Activated CD4-positive, alpha-beta T cell treated with anti-CD3 and anti-CD28 coated beads, Interleukin-2, amount 50 U/mL, for 48 hours (primary cell): ENCODE measurements around the gene RPS14.
A peak's percentile ranks its signal among the peaks of the same experiment; 100 is the strongest.
"Not testable (repeated sequence)": the region's sequence is repeated elsewhere in the genome, so short reads cannot be mapped to it uniquely, and the experiment has no call there.

Source experiments
- DNase-seq, 2 experiments: peaks; one replicate each; pipeline ENCODE4 v3.0.0-alpha.2; 2020

Gene RPS14

GRCh38 chr5:150443242-150444075 lies 6.1 kb downstream of the RPS14 start:
- DNase-seq = no peak

GRCh38 chr5:150442699-150443080 lies 6.8 kb downstream of the RPS14 start:
- DNase-seq = no peak

GRCh38 chr5:150441813-150442698 lies 7.5 kb downstream of the RPS14 start:
- no peak for DNase-seq

- no peak for DNase-seq
Observed at GRCh38 chr5:150440948-150441812, 8.4 kb downstream of the RPS14 start.

GRCh38 chr5:150438873-150439546 lies 10.5 kb downstream of the RPS14 start:
- no peak for DNase-seq

GRCh38 chr5:150436141-150436680 lies 13.3 kb downstream of the RPS14 start:
- peak; percentile 93 to 95 for DNase-seq

GRCh38 chr5:150434464-150434863 lies 15.1 kb downstream of the RPS14 start:
- DNase-seq = no peak

GRCh38 chr5:150431574-150431973 lies 18.0 kb downstream of the RPS14 start:
- no peak for DNase-seq

- no peak for DNase-seq
Observed at GRCh38 chr5:150431048-150431447, 18.5 kb downstream of the RPS14 start.

- DNase-seq = no peak
Observed at GRCh38 chr5:150429410-150429873, 20.1 kb downstream of the RPS14 start.

GRCh38 chr5:150428978-150429377 lies 20.6 kb downstream of the RPS14 start:
- no peak for DNase-seq

- no peak for DNase-seq
Observed at GRCh38 chr5:150428106-150428876, 21.2 kb downstream of the RPS14 start.

- not testable (repeated sequence) for DNase-seq
Observed at GRCh38 chr5:150426165-150426564, 23.4 kb downstream of the RPS14 start.

GRCh38 chr5:150422758-150423157 lies 26.8 kb downstream of the RPS14 start:
- no peak for DNase-seq

GRCh38 chr5:150422075-150422474 lies 27.5 kb downstream of the RPS14 start:
- DNase-seq = no peak

GRCh38 chr5:150419630-150420270 lies 29.8 kb downstream of the RPS14 start:
- DNase-seq = no peak

- not testable (repeated sequence) for DNase-seq
Observed at GRCh38 chr5:150413902-150414790, 35.4 kb downstream of the RPS14 start.

- DNase-seq = no peak
Observed at GRCh38 chr5:150413176-150413901, 36.2 kb downstream of the RPS14 start.
